Measurements from ENCODE around the gene CD53. TPM values are rescaled to one million over a fixed set of nuclear protein-coding genes. Genes with fewer than 3 reads are reported as not detected.

CD53 gene
- total RNA-seq, 1 donor from 2014 or later = not detected

DNA sequence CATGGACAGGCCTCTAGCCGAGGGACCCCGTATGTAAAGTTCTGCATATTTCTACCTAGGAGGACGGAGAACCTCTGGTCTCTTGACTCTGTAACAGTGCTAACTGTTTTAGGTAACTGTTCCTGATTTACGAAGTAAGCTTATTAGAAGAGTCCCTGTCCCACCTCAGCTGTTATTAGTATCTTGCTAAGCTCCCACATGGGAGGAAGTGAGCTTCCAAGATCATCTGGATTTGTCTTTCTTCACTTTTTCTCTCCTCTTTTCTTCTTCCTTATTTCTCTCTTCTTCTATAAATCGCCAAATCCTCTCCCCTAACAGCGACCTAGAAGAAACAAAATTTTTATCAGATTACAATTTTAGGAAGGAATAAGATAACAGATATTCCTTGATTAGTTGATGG, 4.4 kb downstream of the CD53 start:
- DNase-seq (ENCODE audit: low read depth) = no peak
- no peak overlapping the region for H3K4me3 ChIP-seq (ENCODE audit: low read depth, low read length)
- TF ChIP-seq, protein P1, sequence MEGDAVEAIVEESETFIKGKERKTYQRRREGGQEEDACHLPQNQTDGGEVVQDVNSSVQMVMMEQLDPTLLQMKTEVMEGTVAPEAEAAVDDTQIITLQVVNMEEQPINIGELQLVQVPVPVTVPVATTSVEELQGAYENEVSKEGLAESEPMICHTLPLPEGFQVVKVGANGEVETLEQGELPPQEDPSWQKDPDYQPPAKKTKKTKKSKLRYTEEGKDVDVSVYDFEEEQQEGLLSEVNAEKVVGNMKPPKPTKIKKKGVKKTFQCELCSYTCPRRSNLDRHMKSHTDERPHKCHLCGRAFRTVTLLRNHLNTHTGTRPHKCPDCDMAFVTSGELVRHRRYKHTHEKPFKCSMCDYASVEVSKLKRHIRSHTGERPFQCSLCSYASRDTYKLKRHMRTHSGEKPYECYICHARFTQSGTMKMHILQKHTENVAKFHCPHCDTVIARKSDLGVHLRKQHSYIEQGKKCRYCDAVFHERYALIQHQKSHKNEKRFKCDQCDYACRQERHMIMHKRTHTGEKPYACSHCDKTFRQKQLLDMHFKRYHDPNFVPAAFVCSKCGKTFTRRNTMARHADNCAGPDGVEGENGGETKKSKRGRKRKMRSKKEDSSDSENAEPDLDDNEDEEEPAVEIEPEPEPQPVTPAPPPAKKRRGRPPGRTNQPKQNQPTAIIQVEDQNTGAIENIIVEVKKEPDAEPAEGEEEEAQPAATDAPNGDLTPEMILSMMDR (conservative IDR thresholded peaks at IDR 0.05; ENCODE audit: low read depth, low read length) = no peak

DNA sequence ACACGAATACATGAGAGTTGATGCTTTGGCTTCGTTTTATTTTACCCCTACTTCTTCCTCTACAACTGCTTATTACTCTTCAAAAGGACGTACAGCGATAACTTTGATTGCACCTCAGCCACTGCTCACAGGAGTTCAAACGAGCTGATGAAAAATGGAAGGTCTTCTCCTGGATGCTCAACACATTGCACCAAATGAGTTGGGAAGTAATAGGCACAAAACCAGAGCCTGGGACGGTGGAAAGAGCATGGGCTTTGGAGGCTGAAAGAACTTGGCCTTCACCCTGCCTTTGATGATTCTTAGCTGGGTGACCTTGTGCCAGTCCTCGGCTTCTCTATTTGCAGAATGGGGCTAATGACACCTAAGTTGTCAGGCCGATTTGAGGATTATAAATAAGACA, 4.8 kb downstream of the CD53 start:
- DNase-seq (ENCODE audit: low read depth) = no peak
- H3K4me3 ChIP-seq (ENCODE audit: low read depth, low read length) = no peak overlapping the region
- TF ChIP-seq, protein P1 (conservative IDR thresholded peaks at IDR 0.05; ENCODE audit: low read depth, low read length) = no peak

DNA sequence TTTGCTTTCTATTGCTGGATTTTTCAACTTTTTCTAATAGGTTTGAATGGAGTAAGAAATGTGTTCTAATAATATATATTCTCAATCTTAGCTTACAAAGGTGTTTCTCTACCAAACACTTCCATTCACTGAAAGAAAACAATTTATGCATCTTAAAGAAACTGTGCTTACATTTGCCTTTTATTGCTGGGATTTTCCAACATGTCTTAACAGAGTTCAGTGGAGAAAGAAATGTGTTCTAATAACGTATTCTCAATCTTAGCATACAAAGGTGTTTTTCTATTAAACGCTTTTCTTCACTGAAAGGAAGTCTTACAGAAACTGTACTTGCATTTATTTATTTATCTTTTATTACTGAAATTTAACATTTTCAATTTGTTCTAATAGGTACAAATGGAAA, 5.6 kb downstream of the CD53 start:
- no peak for DNase-seq (ENCODE audit: low read depth)
- no peak overlapping the region for H3K4me3 ChIP-seq (ENCODE audit: low read depth, low read length)
- TF ChIP-seq, protein P1 (conservative IDR thresholded peaks at IDR 0.05; ENCODE audit: low read depth, low read length) = no peak

DNA sequence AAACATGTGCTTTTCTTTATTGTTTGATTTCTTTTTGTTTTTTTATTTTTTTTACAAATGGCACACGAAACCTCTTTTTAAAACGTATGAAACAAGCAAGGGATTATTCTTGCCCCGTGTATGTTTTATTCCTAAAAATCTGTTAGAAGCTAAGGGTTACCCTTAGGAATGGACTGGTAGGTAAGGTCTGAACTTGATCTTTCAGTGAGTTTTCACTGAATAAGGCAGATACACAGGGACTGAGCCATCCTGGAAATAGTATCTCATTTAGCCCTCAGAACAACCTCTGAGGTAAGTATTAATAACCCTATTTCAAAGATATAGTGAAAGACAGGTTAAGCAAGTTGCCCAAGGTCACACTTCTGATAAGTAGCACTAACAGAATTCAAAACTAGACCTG, 6.0 kb downstream of the CD53 start:
- H3K4me3 ChIP-seq (ENCODE audit: low read depth, low read length) = no peak overlapping the region
- TF ChIP-seq, protein P1 (conservative IDR thresholded peaks at IDR 0.05; ENCODE audit: low read depth, low read length) = no peak
- DNase-seq (ENCODE audit: low read depth) = no peak

DNA sequence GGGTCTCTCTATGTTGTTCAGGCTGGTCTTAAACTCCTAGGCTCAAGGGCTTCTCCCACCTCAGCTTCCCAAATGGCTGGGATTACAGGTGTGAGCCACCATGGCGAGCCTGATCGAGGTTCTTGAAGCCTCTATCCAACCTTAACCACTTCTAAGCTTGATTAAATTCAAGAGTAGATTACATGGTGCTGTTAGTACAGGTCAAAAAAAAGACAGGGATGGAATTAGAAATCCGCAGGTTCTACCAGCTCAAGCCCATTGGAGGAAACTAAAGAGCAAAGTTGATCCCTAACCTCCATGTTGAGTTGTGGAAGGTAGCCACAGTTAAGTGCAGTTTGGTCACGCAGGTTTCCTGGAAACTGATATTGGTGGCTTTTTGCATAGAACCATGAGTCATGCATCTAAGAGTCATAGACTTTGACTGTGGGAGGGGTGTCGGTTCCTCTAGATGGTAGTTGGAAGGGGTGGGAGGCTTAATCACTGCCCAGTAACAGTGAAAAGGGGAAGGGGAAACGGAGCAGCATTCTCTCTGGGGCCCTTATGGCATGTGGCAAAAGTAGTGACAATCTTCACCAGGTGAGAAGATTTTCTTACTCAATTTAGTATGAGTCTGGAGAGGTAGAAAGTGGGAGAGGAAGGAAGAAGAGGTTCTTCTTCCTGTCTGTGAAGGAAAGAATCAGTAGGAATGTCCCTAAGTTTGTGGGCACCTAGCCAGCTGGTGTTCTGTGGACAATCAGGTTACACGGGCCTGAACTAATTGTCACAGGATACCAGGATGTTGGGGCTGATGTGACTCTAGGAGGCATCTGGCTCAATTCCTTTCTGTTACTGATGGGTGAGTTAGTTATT, 7.0 kb downstream of the CD53 start:
- no peak for DNase-seq (ENCODE audit: low read depth)
- H3K4me3 ChIP-seq (ENCODE audit: low read depth, low read length) = no peak overlapping the region
- TF ChIP-seq, protein P1 (conservative IDR thresholded peaks at IDR 0.05; ENCODE audit: low read depth, low read length) = no peak

DNA sequence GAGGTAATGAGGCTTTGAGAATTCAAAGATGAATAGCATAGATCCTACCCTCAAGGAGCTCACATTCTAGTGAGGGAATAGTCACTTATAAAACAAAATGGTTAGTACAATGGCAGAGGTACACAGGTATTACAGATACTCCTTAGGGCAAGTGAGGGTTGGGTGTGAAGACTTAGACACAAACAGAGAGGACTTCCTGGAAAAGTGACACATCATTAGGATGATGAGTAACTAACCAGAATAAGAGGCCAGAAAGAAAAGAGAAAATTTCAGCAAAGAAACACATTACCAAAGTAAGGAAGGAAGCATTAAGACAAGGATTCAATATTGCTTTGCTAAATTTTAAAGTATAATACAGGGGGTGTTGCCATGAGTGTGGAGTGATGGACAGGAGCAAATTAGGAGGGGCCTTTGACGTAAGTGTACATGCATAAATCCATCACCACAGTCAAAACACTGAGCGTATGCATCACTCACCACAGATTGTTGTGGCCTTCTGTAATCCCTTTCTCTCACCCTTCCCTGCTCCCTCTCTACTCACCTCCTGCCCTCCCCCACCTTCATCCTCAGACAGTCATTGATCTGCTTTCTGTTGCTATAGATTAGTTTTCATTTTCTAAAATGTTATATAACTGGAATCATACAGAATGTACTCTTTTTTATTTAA, 7.9 kb downstream of the CD53 start:
- DNase-seq (ENCODE audit: low read depth) = no peak
- TF ChIP-seq, protein P1 (conservative IDR thresholded peaks at IDR 0.05; ENCODE audit: low read depth, low read length) = no peak

More for the DNA sequence above, 7.9 kb downstream of the CD53 start:
- no peak overlapping the region for H3K4me3 ChIP-seq (ENCODE audit: low read depth, low read length)
